ENCODE results near the gene SLBP. TPM values are rescaled to one million over a fixed set of nuclear protein-coding genes. Genes with fewer than 3 reads are reported as not detected.

Gene SLBP
- total and polyA plus RNA-seq, 2 of the 8 experiments (the other 6 are each of a cell fraction or from before 2014, with no cell fraction given) = 44.1 to 49.0 TPM

DNA sequence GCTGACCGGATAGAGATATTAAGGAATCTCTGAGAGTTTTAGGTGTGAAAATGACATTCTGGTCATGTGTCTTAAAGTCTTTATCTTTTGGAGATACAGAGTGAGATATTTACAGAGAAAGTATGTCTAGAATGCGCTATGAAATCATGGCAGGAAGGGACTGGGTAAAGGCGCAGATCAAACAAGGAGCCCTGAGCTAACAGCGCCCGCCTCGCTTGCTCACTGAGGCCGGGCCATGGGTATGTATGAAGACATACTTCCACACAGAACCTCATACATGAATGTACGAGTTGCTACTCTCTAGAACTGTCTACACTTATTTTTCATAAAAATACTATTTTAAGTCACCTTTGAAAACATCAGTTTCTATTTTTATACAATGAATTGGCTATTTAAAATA, 48.0 kb downstream of the SLBP start:
- Histone ChIP-seq H2BK15ac (ENCODE audit: low read length) (no peak overlapping the region), H3K23me2 (ENCODE audit: low read depth, low read length) (no peaks in the 10 kb centered on the region), H3K79me2 (ENCODE audit: control insufficient read depth in 1 of 2, insufficient read depth in 2 of 2, low read length in 2 of 2) (no peaks in the 10 kb centered on the region), H3K4me2 (ENCODE audit: insufficient read depth in 1 of 2, low read depth in 2 of 2, low read length in 2 of 2) (no peak overlapping the region), H3K23ac (ENCODE audit: insufficient read length) (no peak overlapping the region), H3K4me3 (ENCODE audit: extremely low read depth in 1 of 4, insufficient read depth in 2 of 4, low read depth in 3 of 4, low read length in 4 of 4) (no peak overlapping the region), H2BK120ac (replicated peaks; ENCODE audit: low read depth, low read length) (no peak overlapping the region), H3K79me1 (ENCODE audit: low read depth, low read length) (no peaks in the 10 kb centered on the region; the same call in 1 of the 2 replicates), H2BK12ac (ENCODE audit: low read depth, low read length) (no peak overlapping the region), H2BK20ac (ENCODE audit: low read length) (no peak overlapping the region), H2BK5ac (ENCODE audit: low read depth, low read length) (no peak overlapping the region), H2AK5ac (ENCODE audit: low read depth, low read length) (no peak overlapping the region), H4K5ac (ENCODE audit: insufficient read length, low read depth, low read length) (no peak overlapping the region), H4K91ac (replicated peaks; ENCODE audit: insufficient read length, low read length) (no peak overlapping the region), H3K9ac (replicated peaks in 1 of 4; ENCODE audit: extremely low read depth in 1 of 4, low read depth in 3 of 4, low read length in 3 of 4) (no peak overlapping the region), H3K9me3 (ENCODE audit: insufficient read depth in 2 of 2, low read depth in 1 of 2, low read length in 1 of 2) (no peaks in the 10 kb centered on the region), H3K4me1 (replicated peaks in 1 of 4; ENCODE audit: control insufficient read depth in 3 of 4, insufficient read depth in 4 of 4, low read length in 3 of 4) (peaks cover 0 to 8% (median 5%) of the 10 kb centered on the region in 4 experiments; a peak in 4 of 7 replicates), H3K56ac (replicated peaks; ENCODE audit: insufficient read length, low read depth, low read length) (no peak overlapping the region), H3K36me3 (ENCODE audit: control insufficient read depth in 2 of 4, insufficient read depth in 4 of 4, low read length in 3 of 4) (no peaks in the 10 kb centered on the region), H4K8ac (ENCODE audit: extremely low read depth, insufficient read depth, low read length) (no peak overlapping the region), H3K27ac (ENCODE audit: low read depth, low read length) (no peak overlapping the region), H3K4ac (replicated peaks; ENCODE audit: insufficient read length, low read depth, low read length) (no peak overlapping the region), H3K27me3 (replicated peaks in 1 of 4; ENCODE audit: control insufficient read depth in 3 of 4, extremely low read depth in 1 of 4, insufficient read depth in 3 of 4, low read length in 3 of 4) (no peaks in the 10 kb centered on the region), H4K20me1 (replicated peaks in 1 of 2; ENCODE audit: control insufficient read depth in 1 of 2, insufficient read depth in 2 of 2, low read length in 2 of 2) (no peaks in the 10 kb centered on the region), H2AFZ (ENCODE audit: low read length) (no peak overlapping the region), H3K14ac (ENCODE audit: insufficient read length) (no peak overlapping the region), H3K18ac (ENCODE audit: extremely low read depth, low read length) (no peak overlapping the region)
- WGBS, 2 experiments (ENCODE audit: extremely low coverage in 1 of 2, insufficient coverage in 1 of 2, insufficient read length in 1 of 2, insufficient replicate concordance in 2 of 2, low coverage in 1 of 2, low lambda C conversion rate in 2 of 2, missing lambda C conversion rate in 1 of 2) = 82% methylated on average over 8 of the region's 8 CpGs; no CpG with 5 or more reads in 1 of the 2 experiments
- FAIRE-seq (no peak), DNase-seq (ENCODE audit: low read depth in 1 of 2, low spot score in 2 of 2) (no peak)
- POLR2A ChIA-PET (ENCODE audit: partially characterized antibody) = interaction anchor here (1.2 kb wide), 1 partner anchor 57 kb away, joined by 4 read pairs; the partner anchor contains the start of genes TACC3 and TMEM129
- CTCF ChIA-PET (ENCODE audit: partially characterized antibody) = interaction anchor here (1.2 to 1.3 kb wide), 2 partner anchors 19 to 81 kb away, joined by 3 to 4 read pairs; no protein-coding TSS in a partner anchor
- no peak for TF ChIP-seq BCL11A (IDR thresholded peaks at IDR 0.05; ENCODE audit: low read depth in 2 of 2, low read length in 2 of 2)
- no peak for TF ChIP-seq RBBP5 (IDR thresholded peaks at IDR 0.05; ENCODE audit: borderline replicate concordance, low read depth, low read length)
- no peak for TF ChIP-seq SP2 (IDR thresholded peaks at IDR 0.05; ENCODE audit: low read length)
- no peak for TF ChIP-seq CBX8 (IDR thresholded peaks at IDR 0.05; ENCODE audit: borderline replicate concordance, low read depth, low read length)
- TF ChIP-seq CTBP2 (IDR thresholded peaks at IDR 0.05; ENCODE audit: borderline replicate concordance, insufficient read depth, insufficient read length, low read length) = no peak
- no peak for TF ChIP-seq ZNF274 (IDR thresholded peaks at IDR 0.05; ENCODE audit: borderline replicate concordance, extremely low read depth, low read length)
- no peak for TF ChIP-seq HDAC6 (IDR thresholded peaks at IDR 0.05; ENCODE audit: low read depth, low read length)
- TF ChIP-seq GABPA (IDR thresholded peaks at IDR 0.05; ENCODE audit: borderline replicate concordance, insufficient read depth, low read length) = no peak
- no peak for TF ChIP-seq CEBPB (IDR thresholded peaks at IDR 0.05; ENCODE audit: low read depth, low read length)
- TF ChIP-seq RNF2 (IDR thresholded peaks at IDR 0.05; ENCODE audit: borderline replicate concordance, low read depth, low read length, missing control alignments, poor library complexity, severe bottlenecking) = no peak
- no peak for TF ChIP-seq SIN3A (conservative IDR thresholded peaks at IDR 0.05 in 1 of 2, IDR thresholded peaks at IDR 0.05 in 1 of 2; ENCODE audit: low read depth in 1 of 2, low read length in 2 of 2)
- no peak for TF ChIP-seq ASH2L (IDR thresholded peaks at IDR 0.05; ENCODE audit: low read length)
- no peak for TF ChIP-seq POU5F1 (IDR thresholded peaks at IDR 0.05; ENCODE audit: low read depth, low read length)
- TF ChIP-seq FOSL1 (IDR thresholded peaks at IDR 0.05; ENCODE audit: insufficient read depth, low read depth, low read length) = no peak

Measured in H1 (cell line).